Kidney epithelial cell (primary cell): ENCODE results near the gene ELMO1. TPM values are rescaled to one million over a fixed set of nuclear protein-coding genes. Genes with fewer than 3 reads are reported as not detected.

ENCODE experiments used
- DNase-seq: peaks from one replicate; pipeline ENCODE4 v3.0.0-alpha.2; 2010; ENCODE audit warnings: low read depth
- H3K27me3 ChIP-seq: 2 replicates; pipeline ENCODE4 v1.6.0; 2011; ENCODE audit warnings: low read length; ENCODE audit not compliant: control insufficient read depth, insufficient read depth
- H3K36me3 ChIP-seq: 2 replicates; pipeline ENCODE4 v1.5.1; 2011; ENCODE audit warnings: low read length; ENCODE audit not compliant: control insufficient read depth, insufficient read depth
- H3K4me3 ChIP-seq: 2 replicates; pipeline ENCODE4 v1.5.1; 2011; ENCODE audit warnings: low read depth, mild to moderate bottlenecking, control low read depth, low read length
- CTCF ChIP-seq: IDR thresholded peaks from 2 replicates; pipeline ENCODE4 v1.5.1; 2011; ENCODE audit warnings: mild to moderate bottlenecking, moderate library complexity, low read length, control low read depth, inconsistent platforms; ENCODE audit not compliant: insufficient read depth, poor library complexity, severe bottlenecking
- total RNA-seq: library from RNA; depleted of rRNA; stranded (reverse); fragments of >200 nt; gene quantifications from 2 replicates; pipeline ENCODE4 v1.2.3, GENCODE V29; 2015

ELMO1 gene
- total RNA-seq, 1 donor from 2014 or later, result 11.4 TPM

GRCh38 chr7:37377231-37377630, 71.4 kb downstream of the ELMO1 start:
- TF ChIP-seq CTCF, result no peak
- no peaks in the 10 kb centered on the region for H3K36me3 ChIP-seq
- no peak for DNase-seq
- no peaks in the 10 kb centered on the region for H3K27me3 ChIP-seq
- no peak overlapping the region for H3K4me3 ChIP-seq

- Histone ChIP-seq H3K4me3 (no peak overlapping the region), H3K36me3 (no peaks in the 10 kb centered on the region)
- DNase-seq, result no peak
Observed at GRCh38 chr7:37376386-37376785, 72.3 kb downstream of the ELMO1 start.

GRCh38 chr7:37372750-37373149, 75.9 kb downstream of the ELMO1 start:
- DNase-seq, result no peak
- Histone ChIP-seq H3K36me3 (no peaks in the 10 kb centered on the region), H3K4me3 (no peak overlapping the region), H3K27me3 (no peaks in the 10 kb centered on the region)
- TF ChIP-seq CTCF, result no peak

More at GRCh38 chr7:37376386-37376785, 72.3 kb downstream of the ELMO1 start:
- TF ChIP-seq CTCF, result no peak
- H3K27me3 ChIP-seq, result no peaks in the 10 kb centered on the region

GRCh38 chr7:37371755-37372154, 76.9 kb downstream of the ELMO1 start:
- no peak overlapping the region for H3K4me3 ChIP-seq
- no peak for TF ChIP-seq CTCF
- no peaks in the 10 kb centered on the region for H3K36me3 ChIP-seq
- no peaks in the 10 kb centered on the region for H3K27me3 ChIP-seq
- DNase-seq, result no peak

GRCh38 chr7:37369906-37370305, 78.8 kb downstream of the ELMO1 start:
- H3K36me3 ChIP-seq, result no peaks in the 10 kb centered on the region
- H3K27me3 ChIP-seq, result no peaks in the 10 kb centered on the region
- no peak for TF ChIP-seq CTCF
- H3K4me3 ChIP-seq, result no peak overlapping the region
- no peak for DNase-seq

- no peak overlapping the region for H3K4me3 ChIP-seq
- no peak for DNase-seq
- no peak for TF ChIP-seq CTCF
- H3K27me3 ChIP-seq, result no peaks in the 10 kb centered on the region
- H3K36me3 ChIP-seq, result no peaks in the 10 kb centered on the region
Observed at GRCh38 chr7:37368540-37368939, 80.1 kb downstream of the ELMO1 start.
